HepG2 (cell line): Measurements from ENCODE around the gene HSD17B2. TPM values are rescaled to one million over a fixed set of nuclear protein-coding genes. Genes with fewer than 3 reads are reported as not detected.

Source experiments
- ARID3A ChIP-seq: IDR thresholded peaks from 2 replicates; pipeline ENCODE4 v1.6.1; 2012; ENCODE audit warnings: low read depth, low read length, improper control_type of control experiment
- GABPB1 ChIP-seq: IDR thresholded peaks from 2 replicates; pipeline ENCODE4 v1.6.1; 2016; ENCODE audit warnings: mild to moderate bottlenecking, missing genetic modification reagents, moderate library complexity, missing compliant biosample characterization
- HDAC2 ChIP-seq: sonication (generic); formaldehyde crosslinking; IDR thresholded peaks from 2 replicates; pipeline ENCODE4 v1.4.0; 2020; ENCODE audit warnings: missing genetic modification reagents
- HIC2 ChIP-seq: sonication (generic); formaldehyde crosslinking; IDR thresholded peaks from 2 replicates; pipeline ENCODE4 v1.9.0; 2022; ENCODE audit warnings: low read depth, missing genetic modification reagents
- HIVEP1 ChIP-seq: sonication (generic); formaldehyde crosslinking; IDR thresholded peaks from 2 replicates; pipeline ENCODE4 v1.4.0; 2020; ENCODE audit warnings: mild to moderate bottlenecking, missing genetic modification reagents
- HNRNPUL1 ChIP-seq: fragments of 200-400 bp; formaldehyde crosslinking; IDR thresholded peaks from 2 replicates; pipeline ENCODE4 v1.6.1; 2017; ENCODE audit warnings: low read depth, mild to moderate bottlenecking, low read length, moderate library complexity
- HOMEZ ChIP-seq: IDR thresholded peaks from 2 replicates; pipeline ENCODE4 v1.6.1; 2016; ENCODE audit warnings: low read depth
- KLF16 ChIP-seq, 2 experiments: sonication (generic) in 1 of 2; formaldehyde crosslinking in 1 of 2; IDR thresholded peaks; 2 replicates each; pipeline versions ENCODE4 v1.6.1 to v1.8.0; 2016 to 2023; ENCODE audit warnings: missing genetic modification reagents in 2 of 2, missing compliant biosample characterization in 1 of 2
- MNT ChIP-seq: fragments of 450-650 bp; IDR thresholded peaks from 2 replicates; pipeline ENCODE4 v1.6.1; 2016
- NKX3-1 ChIP-seq: sonication (generic); formaldehyde crosslinking; IDR thresholded peaks from 2 replicates; pipeline ENCODE4 v1.5.0; 2020; ENCODE audit warnings: missing genetic modification reagents
- PHF21A ChIP-seq: sonication (generic); formaldehyde crosslinking; IDR thresholded peaks from 2 replicates; pipeline ENCODE4 v1.5.0; 2020; ENCODE audit warnings: mild to moderate bottlenecking, missing genetic modification reagents
- POLR2AphosphoS2 ChIP-seq: IDR thresholded peaks from 2 replicates; pipeline ENCODE4 v1.6.1; 2011; ENCODE audit warnings: low read depth, low read length, improper control_type of control experiment
- SOX13 ChIP-seq, 3 experiments: fragments of 450-650 bp in 1 of 3; sonication (generic) in 1 of 3; formaldehyde crosslinking in 1 of 3; IDR thresholded peaks in 2 of 3; conservative IDR thresholded peaks in 1 of 3; 2 replicates each; pipeline versions ENCODE4 v1.5.0 to v1.6.1; 2016 to 2020; ENCODE audit warnings: antibody characterized with exemption in 1 of 3, mild to moderate bottlenecking in 1 of 3, missing compliant biosample characterization in 1 of 3, missing genetic modification reagents in 1 of 3, moderate library complexity in 1 of 3
- THAP11 ChIP-seq: IDR thresholded peaks from 2 replicates; pipeline ENCODE4 v1.6.1; 2016; ENCODE audit warnings: missing biosample characterization, missing genetic modification reagents
- ZNF503 ChIP-seq: sonication (generic); formaldehyde crosslinking; IDR thresholded peaks from 2 replicates; pipeline ENCODE4 v1.4.0; 2020; ENCODE audit warnings: missing genetic modification reagents
- ZNF800 ChIP-seq: sonication (generic); formaldehyde crosslinking; IDR thresholded peaks from 2 replicates; pipeline ENCODE4 v1.4.0; 2020; ENCODE audit warnings: missing genetic modification reagents
- ZSCAN31 ChIP-seq: sonication (generic); formaldehyde crosslinking; IDR thresholded peaks from 2 replicates; pipeline ENCODE4 v1.5.0; 2020; ENCODE audit warnings: low read depth, mild to moderate bottlenecking, missing genetic modification reagents
- polyA plus RNA-seq, 8 experiments: library from polyadenylated mRNA; depleted of rRNA in 3 of 8; stranded (reverse) in 7 of 8; unstranded in 1 of 8; fragments of >200 nt; fragmentation: Illumina TruSeq in 4 of 8; extraction: Trizol in 4 of 8; gene quantifications; 2 replicates each; pipeline versions ENCODE4 v1.2.1 to v1.2.3, GENCODE V29; 2011 to 2016; ENCODE audit warnings: low read depth in 4 of 8, missing spikeins in 1 of 8, mixed read lengths in 1 of 8; ENCODE audit not compliant: insufficient read depth in 1 of 8
- total RNA-seq, 5 experiments: library from RNA; depleted of rRNA; stranded (reverse); fragments of >200 nt; fragmentation: Illumina TruSeq; extraction: Trizol; gene quantifications; 2 replicates each; pipeline ENCODE4 v1.2.3, GENCODE V29; 2016; ENCODE audit warnings: low read depth in 1 of 5

HSD17B2 gene
- total and polyA plus RNA-seq, 2 of the 13 experiments (the other 11 are each of a cell fraction or from before 2014, with no cell fraction given) = 26.3 to 69.3 TPM

- TF ChIP-seq HIC2 (CRISPR knock-in tag) = no peak
- 0 out of 2 replicates have a peak, but pooled peaks have one; percentile 70 for TF ChIP-seq HNRNPUL1
- TF ChIP-seq GABPB1 (CRISPR knock-in tag) = peak; percentile 17; the same call in 1 of the 2 replicates
- peak; percentile 53; the same call in 1 of the 2 replicates for TF ChIP-seq HDAC2 (CRISPR knock-in tag)
- TF ChIP-seq ZNF503 (CRISPR knock-in tag) = no peak; the same call in 1 of the 2 replicates
- TF ChIP-seq NKX3-1 (CRISPR knock-in tag) = no peak
- peak; percentile 32; the same call in 1 of the 2 replicates for TF ChIP-seq HIVEP1 (CRISPR knock-in tag)
- peak; percentile 90 for TF ChIP-seq ARID3A
- no peak for TF ChIP-seq POLR2AphosphoS2
- TF ChIP-seq PHF21A (CRISPR knock-in tag) = peak; percentile 72
- TF ChIP-seq MNT = peak; percentile 72
- peak; percentile 40; the same call in 1 of the 2 replicates for TF ChIP-seq ZSCAN31 (CRISPR knock-in tag)
- 0 out of 4 replicates have a peak, but pooled peaks of 1 of the 2 experiments have one; percentile 19 for TF ChIP-seq KLF16 (CRISPR knock-in tag; IDR thresholded peaks at IDR 0.05)
- TF ChIP-seq SOX13 (IDR thresholded peaks at IDR 0.05) = no peak
- peak in 1 of 2 experiments; percentile 71; a peak in 3 of 4 replicates for TF ChIP-seq SOX13 (CRISPR knock-in tag; conservative IDR thresholded peaks at IDR 0.05 in 1 of 2, IDR thresholded peaks at IDR 0.05 in 1 of 2)
- peak; percentile 80; the same call in 1 of the 2 replicates for TF ChIP-seq HOMEZ (CRISPR knock-in tag)
- peak; percentile 28; the same call in 1 of the 2 replicates for TF ChIP-seq ZNF800
- peak; percentile 18; the same call in 1 of the 2 replicates for TF ChIP-seq THAP11 (CRISPR knock-in tag)
Measured at GRCh38 chr16:82034981-82035612, at the start of gene HSD17B2 (continued).
